GM20000 (cell line): ENCODE results near the gene CYP11A1.
"Not testable (repeated sequence)": the region's sequence is repeated elsewhere in the genome, so short reads cannot be mapped to it uniquely, and the experiment has no call there.

ENCODE experiments used
- DNase-seq: peaks from one replicate; pipeline ENCODE4 v3.0.0; 2012; ENCODE audit warnings: low spot score
- TF ChIP-seq, protein P1 (sequence below): IDR thresholded peaks from 2 replicates; pipeline ENCODE4 v1.5.1; 2012; ENCODE audit warnings: mild to moderate bottlenecking, control low read depth; ENCODE audit errors: extremely low read depth, missing control alignments

Gene CYP11A1

DNA sequence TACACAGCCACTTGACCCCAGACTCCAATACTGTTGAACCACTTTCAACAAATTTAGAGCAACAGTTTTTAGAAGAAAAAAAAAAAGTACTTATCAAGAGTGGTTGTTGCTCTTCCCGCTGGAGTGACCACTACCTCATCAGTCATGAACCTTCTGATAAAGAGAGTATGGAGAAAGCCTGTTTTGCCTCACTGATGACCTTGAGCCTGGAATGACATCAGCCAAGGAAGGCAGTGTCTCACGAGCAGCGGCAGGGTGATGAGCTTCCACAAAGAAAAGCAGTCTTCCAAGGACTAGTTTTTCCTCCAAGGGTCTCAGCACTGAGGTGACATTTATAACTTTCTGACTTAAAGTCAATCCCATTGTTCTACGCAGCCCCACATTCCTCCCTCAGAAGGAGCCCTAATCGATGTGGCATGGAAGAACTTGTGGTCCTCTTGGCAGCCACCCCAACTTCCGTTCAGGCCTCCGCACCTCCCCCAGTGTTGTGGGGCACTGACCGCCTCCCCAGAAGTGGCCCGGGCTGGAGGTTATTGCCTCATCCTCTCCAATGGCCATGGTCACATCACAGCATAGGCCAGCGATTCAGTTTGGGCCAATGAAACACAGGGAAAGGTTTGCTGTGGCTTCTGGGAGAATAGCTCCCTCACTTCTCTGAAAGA lies 1.8 kb upstream of the CYP11A1 start:
- DNase-seq: no peak
- TF ChIP-seq, protein P1, sequence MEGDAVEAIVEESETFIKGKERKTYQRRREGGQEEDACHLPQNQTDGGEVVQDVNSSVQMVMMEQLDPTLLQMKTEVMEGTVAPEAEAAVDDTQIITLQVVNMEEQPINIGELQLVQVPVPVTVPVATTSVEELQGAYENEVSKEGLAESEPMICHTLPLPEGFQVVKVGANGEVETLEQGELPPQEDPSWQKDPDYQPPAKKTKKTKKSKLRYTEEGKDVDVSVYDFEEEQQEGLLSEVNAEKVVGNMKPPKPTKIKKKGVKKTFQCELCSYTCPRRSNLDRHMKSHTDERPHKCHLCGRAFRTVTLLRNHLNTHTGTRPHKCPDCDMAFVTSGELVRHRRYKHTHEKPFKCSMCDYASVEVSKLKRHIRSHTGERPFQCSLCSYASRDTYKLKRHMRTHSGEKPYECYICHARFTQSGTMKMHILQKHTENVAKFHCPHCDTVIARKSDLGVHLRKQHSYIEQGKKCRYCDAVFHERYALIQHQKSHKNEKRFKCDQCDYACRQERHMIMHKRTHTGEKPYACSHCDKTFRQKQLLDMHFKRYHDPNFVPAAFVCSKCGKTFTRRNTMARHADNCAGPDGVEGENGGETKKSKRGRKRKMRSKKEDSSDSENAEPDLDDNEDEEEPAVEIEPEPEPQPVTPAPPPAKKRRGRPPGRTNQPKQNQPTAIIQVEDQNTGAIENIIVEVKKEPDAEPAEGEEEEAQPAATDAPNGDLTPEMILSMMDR: no peak

DNA sequence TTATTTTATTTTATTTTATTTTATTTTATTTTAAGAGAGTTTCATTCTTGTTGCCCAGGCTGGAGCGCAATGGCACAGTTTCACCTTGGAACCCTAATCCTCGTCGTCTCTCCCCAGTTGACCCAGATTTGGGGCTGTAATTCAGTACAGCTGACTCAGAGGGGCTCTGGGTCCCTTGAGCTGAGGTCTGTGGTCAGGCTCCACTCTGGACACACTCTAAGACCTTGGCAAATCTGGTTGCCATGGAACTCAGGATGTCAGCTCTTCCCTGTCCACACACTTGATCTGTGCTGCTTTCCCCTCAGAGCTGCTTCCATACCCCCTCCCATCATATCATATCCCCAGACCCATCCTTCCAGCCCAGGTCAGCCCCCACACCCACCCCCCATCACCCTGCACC lies 675 bp upstream of the CYP11A1 start:
- DNase-seq: no peak
- TF ChIP-seq, protein P1: no peak

- TF ChIP-seq, protein P1: no peak
- DNase-seq: peak; percentile 68
Observed at GRCh38 chr15:74365598-74366445, 1.6 kb downstream of the CYP11A1 start.

- DNase-seq: no peak
Observed at GRCh38 chr15:74364936-74365597, 2.4 kb downstream of the CYP11A1 start.

DNA sequence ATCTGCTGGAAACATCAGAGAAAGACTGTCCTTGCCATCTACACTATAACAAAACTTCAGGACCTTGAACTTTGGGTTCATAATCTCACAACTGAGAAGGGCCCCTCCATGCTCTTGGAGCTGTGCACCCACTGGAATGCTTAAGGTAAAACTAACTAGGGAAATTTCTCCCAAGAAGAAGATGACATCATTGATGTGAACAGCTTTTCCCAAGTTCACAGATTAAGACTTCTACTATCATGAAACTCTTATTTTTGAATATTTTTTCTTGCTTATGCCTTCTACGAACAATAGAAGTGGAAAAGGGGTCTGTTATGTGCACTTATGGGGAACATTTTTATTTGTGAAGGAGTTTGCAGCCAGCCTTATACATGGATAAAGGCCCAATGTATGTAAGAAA lies 5.0 kb downstream of the CYP11A1 start:
- DNase-seq: no peak
- TF ChIP-seq, protein P1: no peak

More at GRCh38 chr15:74364936-74365597, 2.4 kb downstream of the CYP11A1 start:
- TF ChIP-seq, protein P1: no peak

DNA sequence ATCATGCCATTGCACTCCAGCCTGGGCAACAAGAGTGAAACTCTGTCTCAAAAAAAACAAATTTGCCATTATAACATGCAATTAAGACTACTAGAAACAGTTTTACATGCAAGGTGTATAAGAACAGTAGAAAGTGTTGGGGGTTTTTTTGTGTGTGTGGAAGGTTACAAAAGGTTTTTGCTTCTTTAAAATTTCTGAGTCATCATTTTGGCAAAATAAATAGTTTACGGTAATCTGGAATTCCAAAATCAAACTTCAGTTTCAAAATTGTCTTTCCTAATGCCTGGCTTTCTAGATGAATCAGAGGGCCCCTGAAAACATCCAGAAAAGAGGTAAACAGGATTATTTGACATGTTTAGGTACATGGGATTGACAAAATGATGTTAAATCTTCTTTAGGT lies 6.6 kb downstream of the CYP11A1 start:
- DNase-seq: not testable (repeated sequence)

DNA sequence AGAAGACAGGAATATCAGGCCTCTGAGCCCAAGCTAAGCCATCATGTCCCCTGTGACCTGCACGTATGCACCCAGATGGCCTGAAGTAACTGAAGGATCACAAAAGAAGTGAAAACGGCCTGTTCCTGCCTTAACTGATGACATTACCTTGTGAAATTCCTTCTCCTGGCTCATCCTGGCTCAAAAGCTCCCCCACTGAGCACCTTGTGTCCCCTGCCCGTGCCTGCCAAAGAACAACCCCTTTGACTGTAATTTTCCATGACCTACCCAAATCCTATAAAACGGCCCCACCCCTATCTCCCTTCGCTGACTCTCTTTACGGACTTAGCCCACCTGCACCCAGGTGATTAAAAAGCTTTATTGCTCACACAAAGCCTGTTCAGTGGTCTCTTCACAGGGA lies 8.1 kb downstream of the CYP11A1 start:
- not testable (repeated sequence) for DNase-seq

GRCh38 chr15:74357514-74357913 lies 9.9 kb downstream of the CYP11A1 start:
- not testable (repeated sequence) for DNase-seq

DNA sequence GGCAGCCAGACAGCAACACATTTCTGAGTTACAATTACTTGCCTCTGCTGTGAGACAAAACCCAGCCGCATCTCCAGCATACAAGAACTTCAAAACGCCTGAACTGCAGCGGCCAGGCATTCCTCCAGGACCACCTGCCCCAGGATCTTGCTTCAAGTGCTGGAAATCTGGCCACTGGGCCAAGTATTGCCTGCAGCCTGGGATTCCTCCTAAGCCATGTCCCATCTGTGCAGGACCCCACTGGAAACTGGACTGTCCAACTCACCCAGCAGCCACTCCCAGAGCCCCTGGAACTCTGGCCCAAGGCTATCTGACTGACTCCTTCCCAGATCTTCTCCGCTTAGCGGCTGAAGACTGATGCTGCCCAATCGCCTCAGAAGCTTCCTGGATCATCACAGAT lies 11.4 kb downstream of the CYP11A1 start:
- not testable (repeated sequence) for DNase-seq

DNA sequence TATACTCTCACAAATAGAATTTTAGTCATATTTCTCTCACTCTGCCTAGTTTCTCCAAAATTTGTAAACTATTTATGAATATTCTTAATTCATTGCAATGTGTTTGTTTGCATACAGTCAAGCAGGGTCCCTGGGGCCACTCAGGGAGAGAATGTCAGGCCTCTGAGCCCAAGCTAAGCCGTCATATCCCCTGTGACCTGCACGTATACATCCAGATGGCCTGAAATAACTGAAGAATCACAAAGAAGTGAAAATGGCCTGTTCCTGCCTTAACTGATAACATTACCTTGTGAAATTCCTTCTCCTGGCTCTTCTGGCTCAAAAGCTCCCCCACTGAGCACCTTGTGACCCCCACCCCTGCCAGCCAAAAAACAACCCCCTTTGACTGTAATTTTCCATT lies 13.5 kb downstream of the CYP11A1 start:
- DNase-seq: not testable (repeated sequence)
